C4-2B (cell line): ENCODE data around the gene SNRPB.

Source experiments
- H3K27ac ChIP-seq: fragments of 450-650 bp; 2 replicates; pipeline ENCODE4 v1.5.1; 2017
- CTCF ChIP-seq: fragments of 450-650 bp; conservative IDR thresholded peaks from 2 replicates; pipeline ENCODE4 v1.5.1; 2017; ENCODE audit warnings: mild to moderate bottlenecking
- ZFX ChIP-seq: fragments of 450-650 bp; IDR thresholded peaks from 2 replicates; pipeline ENCODE4 v1.6.1; 2017

Gene SNRPB

GRCh38 chr20:2468581-2469407 lies 1.8 kb downstream of the SNRPB start:
- H3K27ac ChIP-seq, result peak overlapping the region; percentile 94
- no peak for TF ChIP-seq CTCF
- no peak for TF ChIP-seq ZFX

GRCh38 chr20:2467412-2467811 lies 3.2 kb downstream of the SNRPB start:
- TF ChIP-seq CTCF, result no peak
- TF ChIP-seq ZFX, result no peak
- no peak overlapping the region for H3K27ac ChIP-seq

- TF ChIP-seq CTCF, result no peak
- TF ChIP-seq ZFX, result no peak
- no peak overlapping the region for H3K27ac ChIP-seq
Measured at GRCh38 chr20:2465100-2465499, 5.5 kb downstream of the SNRPB start.

GRCh38 chr20:2463616-2464365 lies 6.8 kb downstream of the SNRPB start:
- H3K27ac ChIP-seq, result no peak overlapping the region
- TF ChIP-seq ZFX, result no peak
- TF ChIP-seq CTCF, result no peak

- no peak overlapping the region for H3K27ac ChIP-seq
- TF ChIP-seq ZFX (no peak), CTCF (no peak)
Measured at GRCh38 chr20:2462484-2462883, 8.1 kb downstream of the SNRPB start.

GRCh38 chr20:2460752-2461424 lies 9.7 kb downstream of the SNRPB start:
- no peak for TF ChIP-seq ZFX
- no peak for TF ChIP-seq CTCF

More at GRCh38 chr20:2460752-2461424, 9.7 kb downstream of the SNRPB start:
- no peak overlapping the region for H3K27ac ChIP-seq
